H1 (cell line): ENCODE data around the gene CRAT. TPM values are rescaled to one million over a fixed set of nuclear protein-coding genes. Genes with fewer than 3 reads are reported as not detected.

ENCODE experiments used
- BACH1 ChIP-seq: IDR thresholded peaks from 2 replicates; pipeline ENCODE4 v1.6.1; 2012; ENCODE audit warnings: low read length, improper control_type of control experiment
- CEBPB ChIP-seq: IDR thresholded peaks from 2 replicates; pipeline ENCODE4 v1.6.1; 2012; ENCODE audit warnings: low read depth, low read length
- EGR1 ChIP-seq: IDR thresholded peaks from 2 replicates; pipeline ENCODE4 v1.6.1; 2011; ENCODE audit warnings: low read depth, low read length, borderline replicate concordance
- HDAC2 ChIP-seq, 2 experiments: fragments of 300-600 bp in 1 of 2; sonication (generic) in 1 of 2; IDR thresholded peaks; 2 replicates each; pipeline ENCODE4 v1.6.1; 2011 to 2012; ENCODE audit warnings: low read depth in 2 of 2, low read length in 2 of 2, mild to moderate bottlenecking in 2 of 2, moderate library complexity in 2 of 2, borderline replicate concordance in 1 of 2, inconsistent platforms in 1 of 2
- JUND ChIP-seq: IDR thresholded peaks from 2 replicates; pipeline ENCODE4 v1.6.1; 2011; ENCODE audit warnings: mild to moderate bottlenecking, improper control_type of control experiment, low read length
- RNF2 ChIP-seq: fragments of 200-900, 300-1000 bp; sonication (generic); IDR thresholded peaks from 2 replicates; pipeline ENCODE4 v1.7.1; 2016; ENCODE audit warnings: borderline replicate concordance, low read depth, mild to moderate bottlenecking, antibody characterized with exemption, low read length; ENCODE audit not compliant: poor library complexity, severe bottlenecking; ENCODE audit errors: missing control alignments
- SUZ12 ChIP-seq: fragments of 200-600 bp; sonication (generic); IDR thresholded peaks from 2 replicates; pipeline ENCODE4 v1.6.1; 2012; ENCODE audit warnings: mild to moderate bottlenecking, inconsistent platforms, low read length, moderate library complexity, mixed read lengths
- TAF1 ChIP-seq: IDR thresholded peaks from 2 replicates; pipeline ENCODE4 v1.6.1; 2011; ENCODE audit warnings: mild to moderate bottlenecking, low read depth, low read length
- polyA plus RNA-seq, 7 experiments: library from polyadenylated mRNA; depleted of rRNA in 3 of 7; stranded (reverse) in 5 of 7; unstranded in 2 of 7; fragments of >200 nt in 5 of 7; fragments of 200-250 nt in 2 of 7; gene quantifications; 1 replicate in 5 of 7; 2 replicates in 1 of 7; 4 replicates in 1 of 7; pipeline versions ENCODE4 v1.2.1 to v1.2.3, GENCODE V29; 2011 to 2013; ENCODE audit warnings: missing spikeins in 2 of 7, mixed read lengths in 2 of 7
- total RNA-seq: library from RNA; stranded (reverse); fragmentation: NEBNext Ultra II Directional; extraction: Animal tissue kit (Norgen Biotek cat#: 25700); gene quantifications from 2 replicates; pipeline ENCODE4 v1.2.1, GENCODE V29; 2021
- TF ChIP-seq, protein P1 (sequence below): IDR thresholded peaks from 2 replicates; pipeline ENCODE4 v1.6.1; 2012; ENCODE audit warnings: inconsistent platforms
- TF ChIP-seq, protein P2 (sequence below): IDR thresholded peaks from 2 replicates; pipeline ENCODE4 v1.6.1; 2011; ENCODE audit warnings: low read length, improper control_type of control experiment

Gene CRAT
- total and polyA plus RNA-seq, 2 of the 8 experiments (the other 6 are each of a cell fraction or from before 2014, with no cell fraction given), result 8.2 to 17.3 TPM

DNA sequence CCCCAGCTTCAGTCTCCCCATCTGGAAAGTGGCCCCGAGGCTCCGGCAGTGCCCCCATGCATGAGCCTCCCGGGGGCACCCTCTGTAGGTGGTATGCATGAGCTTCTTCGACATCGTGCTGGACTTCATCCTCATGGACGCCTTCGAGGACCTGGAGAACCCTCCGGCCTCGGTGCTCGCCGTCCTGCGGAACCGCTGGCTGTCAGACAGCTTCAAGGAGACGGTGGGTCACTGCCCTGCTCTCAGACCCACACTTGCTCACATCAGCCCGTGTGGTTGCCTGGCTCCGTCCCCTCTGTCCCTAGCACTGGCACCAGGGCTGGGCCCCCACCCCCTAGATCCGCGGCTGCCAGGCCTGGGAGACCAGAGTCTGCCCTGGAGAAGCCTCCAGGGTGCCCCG lies 42.5 kb downstream of the CRAT start (continued):
- TF ChIP-seq, protein P1, sequence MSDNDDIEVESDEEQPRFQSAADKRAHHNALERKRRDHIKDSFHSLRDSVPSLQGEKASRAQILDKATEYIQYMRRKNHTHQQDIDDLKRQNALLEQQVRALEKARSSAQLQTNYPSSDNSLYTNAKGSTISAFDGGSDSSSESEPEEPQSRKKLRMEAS, result no peak
- TF ChIP-seq HDAC2 (IDR thresholded peaks at IDR 0.05; ENCODE audit: borderline replicate concordance in 1 of 2, low read depth in 2 of 2, low read length in 2 of 2) (no peak), RNF2 (no peak), JUND (no peak), BACH1 (no peak), CEBPB (no peak), EGR1 (no peak), SUZ12 (no peak), TAF1 (no peak)
- TF ChIP-seq, protein P2, sequence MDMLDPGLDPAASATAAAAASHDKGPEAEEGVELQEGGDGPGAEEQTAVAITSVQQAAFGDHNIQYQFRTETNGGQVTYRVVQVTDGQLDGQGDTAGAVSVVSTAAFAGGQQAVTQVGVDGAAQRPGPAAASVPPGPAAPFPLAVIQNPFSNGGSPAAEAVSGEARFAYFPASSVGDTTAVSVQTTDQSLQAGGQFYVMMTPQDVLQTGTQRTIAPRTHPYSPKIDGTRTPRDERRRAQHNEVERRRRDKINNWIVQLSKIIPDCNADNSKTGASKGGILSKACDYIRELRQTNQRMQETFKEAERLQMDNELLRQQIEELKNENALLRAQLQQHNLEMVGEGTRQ, result no peak
